ENCODE data around the gene SPATA24.

SPATA24 gene

DNA sequence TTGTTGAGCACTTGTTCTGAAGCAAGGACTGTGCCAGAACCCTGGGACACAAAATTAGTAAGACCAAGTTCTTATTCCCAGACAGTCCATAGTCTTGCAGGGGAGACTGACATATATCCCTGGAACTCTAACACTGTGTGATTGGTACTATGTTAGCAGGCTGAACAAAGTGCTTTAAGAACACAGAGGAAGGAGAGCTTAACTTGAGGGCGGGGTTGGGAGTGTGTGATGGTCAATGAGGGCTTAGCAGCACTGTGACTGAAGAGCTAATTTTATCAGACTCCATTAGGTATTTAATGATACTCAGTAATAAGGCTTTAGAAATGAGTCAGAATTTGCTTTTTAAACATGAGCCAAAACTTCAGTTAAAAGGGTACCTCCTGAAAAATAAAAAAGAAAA, 14.9 kb upstream of the SPATA24 start:
- no peak overlapping the region for H3K4me3 ChIP-seq (ENCODE audit: low read depth in 1 of 2, low read length in 2 of 2)
- H3K27ac ChIP-seq (ENCODE audit: low read length) = no peak overlapping the region; the same call in 1 of the 2 replicates
- DNase-seq = no peak
- no peak overlapping the region for H3K9ac ChIP-seq (ENCODE audit: low read depth, low read length)
- H3K9me3 ChIP-seq (ENCODE audit: insufficient read depth, low read length, severe bottlenecking) = no peaks in the 10 kb centered on the region
- no peak overlapping the region for H3K4me2 ChIP-seq (ENCODE audit: insufficient read depth, low read length)
- H3K27me3 ChIP-seq (ENCODE audit: insufficient read depth, low read length, poor library complexity) = no peaks in the 10 kb centered on the region
- no peaks in the 10 kb centered on the region for H4K20me1 ChIP-seq (ENCODE audit: insufficient read depth, low read length)
- H3K4me1 ChIP-seq (ENCODE audit: insufficient read depth, low read length) = peaks cover 27% of the 10 kb centered on the region
- ATAC-seq (ENCODE audit: insufficient read depth, low read depth) = no peak
- H3K79me2 ChIP-seq (ENCODE audit: insufficient read depth, low read length) = no peaks in the 10 kb centered on the region
- TF ChIP-seq, protein P1, sequence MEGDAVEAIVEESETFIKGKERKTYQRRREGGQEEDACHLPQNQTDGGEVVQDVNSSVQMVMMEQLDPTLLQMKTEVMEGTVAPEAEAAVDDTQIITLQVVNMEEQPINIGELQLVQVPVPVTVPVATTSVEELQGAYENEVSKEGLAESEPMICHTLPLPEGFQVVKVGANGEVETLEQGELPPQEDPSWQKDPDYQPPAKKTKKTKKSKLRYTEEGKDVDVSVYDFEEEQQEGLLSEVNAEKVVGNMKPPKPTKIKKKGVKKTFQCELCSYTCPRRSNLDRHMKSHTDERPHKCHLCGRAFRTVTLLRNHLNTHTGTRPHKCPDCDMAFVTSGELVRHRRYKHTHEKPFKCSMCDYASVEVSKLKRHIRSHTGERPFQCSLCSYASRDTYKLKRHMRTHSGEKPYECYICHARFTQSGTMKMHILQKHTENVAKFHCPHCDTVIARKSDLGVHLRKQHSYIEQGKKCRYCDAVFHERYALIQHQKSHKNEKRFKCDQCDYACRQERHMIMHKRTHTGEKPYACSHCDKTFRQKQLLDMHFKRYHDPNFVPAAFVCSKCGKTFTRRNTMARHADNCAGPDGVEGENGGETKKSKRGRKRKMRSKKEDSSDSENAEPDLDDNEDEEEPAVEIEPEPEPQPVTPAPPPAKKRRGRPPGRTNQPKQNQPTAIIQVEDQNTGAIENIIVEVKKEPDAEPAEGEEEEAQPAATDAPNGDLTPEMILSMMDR (IDR thresholded peaks at IDR 0.05; ENCODE audit: borderline replicate concordance, extremely low read depth, low read length, poor library complexity, severe bottlenecking) = no peak
- no peak for TF ChIP-seq EZH2 (IDR thresholded peaks at IDR 0.05; ENCODE audit: borderline replicate concordance, low read depth, low read length, severe bottlenecking)
- H2AFZ ChIP-seq (ENCODE audit: low read depth, low read length) = no peak overlapping the region
- peaks cover 27% of the 10 kb centered on the region; the same call in 1 of the 2 replicates for H3K36me3 ChIP-seq (ENCODE audit: insufficient read depth, low read length)

GRCh38 chr5:139417214-139417613, 13.3 kb upstream of the SPATA24 start:
- DNase-seq (no peak), ATAC-seq (ENCODE audit: insufficient read depth, low read depth) (no peak)
- H3K27ac ChIP-seq (ENCODE audit: low read length) = no peak overlapping the region
- no peaks in the 10 kb centered on the region for H3K79me2 ChIP-seq (ENCODE audit: insufficient read depth, low read length)
- peaks cover 27% of the 10 kb centered on the region; the same call in 1 of the 2 replicates for H3K36me3 ChIP-seq (ENCODE audit: insufficient read depth, low read length)
- no peaks in the 10 kb centered on the region for H4K20me1 ChIP-seq (ENCODE audit: insufficient read depth, low read length)
- no peak overlapping the region for H2AFZ ChIP-seq (ENCODE audit: low read depth, low read length)
- no peaks in the 10 kb centered on the region for H3K9me3 ChIP-seq (ENCODE audit: insufficient read depth, low read length, severe bottlenecking)
- TF ChIP-seq, protein P1 (IDR thresholded peaks at IDR 0.05; ENCODE audit: borderline replicate concordance, extremely low read depth, low read length, poor library complexity, severe bottlenecking) = no peak
- TF ChIP-seq EZH2 (IDR thresholded peaks at IDR 0.05; ENCODE audit: borderline replicate concordance, low read depth, low read length, severe bottlenecking) = no peak
- H3K9ac ChIP-seq (ENCODE audit: low read depth, low read length) = no peak overlapping the region
- H3K27me3 ChIP-seq (ENCODE audit: insufficient read depth, low read length, poor library complexity) = no peaks in the 10 kb centered on the region
- no peak overlapping the region for H3K4me3 ChIP-seq (ENCODE audit: low read depth in 1 of 2, low read length in 2 of 2)
- no peak overlapping the region for H3K4me2 ChIP-seq (ENCODE audit: insufficient read depth, low read length)
- H3K4me1 ChIP-seq (ENCODE audit: insufficient read depth, low read length) = peaks cover 27% of the 10 kb centered on the region

DNA sequence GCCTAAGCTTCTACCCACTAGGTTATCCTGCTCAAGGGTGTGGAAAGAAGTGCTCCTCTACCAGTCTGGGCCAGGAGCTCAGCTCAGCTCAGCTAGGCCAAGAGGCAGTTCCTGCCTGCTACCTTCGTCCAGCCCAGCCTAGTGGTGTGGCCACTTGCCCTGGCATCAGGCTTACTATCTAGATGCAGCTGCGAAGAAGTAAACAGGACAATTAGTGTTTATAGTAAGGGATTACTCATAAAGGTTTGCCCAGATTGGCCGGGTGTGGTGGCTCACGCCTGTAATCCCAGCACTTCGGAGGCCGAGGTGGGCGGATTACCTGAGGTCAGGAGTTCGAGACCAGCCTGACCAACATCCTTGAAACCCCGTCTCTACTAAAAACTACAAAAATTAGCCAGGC, 12.8 kb upstream of the SPATA24 start:
- Histone ChIP-seq H3K9me3 (ENCODE audit: insufficient read depth, low read length, severe bottlenecking) (no peaks in the 10 kb centered on the region), H3K4me3 (ENCODE audit: low read depth in 1 of 2, low read length in 2 of 2) (no peak overlapping the region), H3K27me3 (ENCODE audit: insufficient read depth, low read length, poor library complexity) (no peaks in the 10 kb centered on the region), H3K27ac (ENCODE audit: low read length) (peak overlapping the region; percentile 3; the same call in 1 of the 2 replicates), H3K79me2 (ENCODE audit: insufficient read depth, low read length) (no peaks in the 10 kb centered on the region), H3K9ac (ENCODE audit: low read depth, low read length) (no peak overlapping the region), H3K4me1 (ENCODE audit: insufficient read depth, low read length) (peaks cover 27% of the 10 kb centered on the region), H3K36me3 (ENCODE audit: insufficient read depth, low read length) (peaks cover 27% of the 10 kb centered on the region; the same call in 1 of the 2 replicates), H4K20me1 (ENCODE audit: insufficient read depth, low read length) (no peaks in the 10 kb centered on the region), H3K4me2 (ENCODE audit: insufficient read depth, low read length) (no peak overlapping the region), H2AFZ (ENCODE audit: low read depth, low read length) (no peak overlapping the region)
- TF ChIP-seq EZH2 (IDR thresholded peaks at IDR 0.05; ENCODE audit: borderline replicate concordance, low read depth, low read length, severe bottlenecking) = no peak
- TF ChIP-seq, protein P1 (IDR thresholded peaks at IDR 0.05; ENCODE audit: borderline replicate concordance, extremely low read depth, low read length, poor library complexity, severe bottlenecking) = no peak
- ATAC-seq (ENCODE audit: insufficient read depth, low read depth) = no peak
- no peak for DNase-seq
